HG02678 (cell line): ENCODE measurements around the gene HLA-DMB.

Experiments
- ATAC-seq: cut with Tn5 transposase; IDR thresholded peaks from one replicate; pipeline ENCODE4 v1.9.1; 2021; ENCODE audit warnings: mild to moderate bottlenecking, moderate library complexity; ENCODE audit not compliant: unreplicated experiment

HLA-DMB gene

GRCh38 chr6:32940656-32941213, at the start of gene HLA-DMB:
Gene HLA-DMB (minus strand): TSS chr6:32941028. CDS start chr6:32940807, 221 bp downstream.
- peak; percentile 57 for ATAC-seq

GRCh38 chr6:32989368-32989767, 48.5 kb upstream of the HLA-DMB start:
- no peak for ATAC-seq

- no peak for ATAC-seq
Measured at GRCh38 chr6:32984622-32985389, 44.0 kb upstream of the HLA-DMB start.

- no peak for ATAC-seq
Measured at GRCh38 chr6:32983964-32984621, 43.3 kb upstream of the HLA-DMB start.

GRCh38 chr6:32983493-32983848, 42.6 kb upstream of the HLA-DMB start:
- ATAC-seq = no peak

GRCh38 chr6:32982702-32983492, 42.1 kb upstream of the HLA-DMB start:
- no peak for ATAC-seq

- ATAC-seq = no peak
Measured at GRCh38 chr6:32982084-32982701, 41.4 kb upstream of the HLA-DMB start.

- ATAC-seq = no peak
Measured at GRCh38 chr6:32980488-32981038, 39.7 kb upstream of the HLA-DMB start.

- ATAC-seq = no peak
Measured at GRCh38 chr6:32979720-32980487, 39.1 kb upstream of the HLA-DMB start.

GRCh38 chr6:32977953-32978324, 37.1 kb upstream of the HLA-DMB start:
- no peak for ATAC-seq

- no peak for ATAC-seq
Measured at GRCh38 chr6:32977272-32977952, 36.6 kb upstream of the HLA-DMB start.

GRCh38 chr6:32976334-32977069, 35.7 kb upstream of the HLA-DMB start:
- ATAC-seq = no peak

- no peak for ATAC-seq
Measured at GRCh38 chr6:32975886-32976285, 35.1 kb upstream of the HLA-DMB start.

GRCh38 chr6:32974541-32975308, 33.9 kb upstream of the HLA-DMB start:
- ATAC-seq = no peak

- no peak for ATAC-seq
Measured at GRCh38 chr6:32974016-32974333, 33.1 kb upstream of the HLA-DMB start.

- no peak for ATAC-seq
Measured at GRCh38 chr6:32973144-32974015, 32.6 kb upstream of the HLA-DMB start.
